Measurements from ENCODE around the gene RFK. TPM values are rescaled to one million over a fixed set of nuclear protein-coding genes. Genes with fewer than 3 reads are reported as not detected.

Gene RFK
- polyA plus RNA-seq, 1 donor from 2014 or later, result 131 TPM

- TF ChIP-seq REST (IDR thresholded peaks at IDR 0.05; ENCODE audit: borderline replicate concordance) (no peak), MXI1 (conservative IDR thresholded peaks at IDR 0.05; ENCODE audit: poor library complexity, severe bottlenecking) (no peak), POLR2AphosphoS5 (IDR thresholded peaks at IDR 0.05) (no peak), TAF1 (IDR thresholded peaks at IDR 0.05; ENCODE audit: low read depth) (no peak), EP300 (conservative IDR thresholded peaks at IDR 0.05; ENCODE audit: poor library complexity, severe bottlenecking) (no peak), RAD21 (conservative IDR thresholded peaks at IDR 0.05) (no peak), SMC3 (conservative IDR thresholded peaks at IDR 0.05; ENCODE audit: poor library complexity) (no peak), EZH2 (IDR thresholded peaks at IDR 0.05; ENCODE audit: borderline replicate concordance, insufficient read depth, low read length, poor library complexity, severe bottlenecking) (no peak)
- TF ChIP-seq, protein P1, sequence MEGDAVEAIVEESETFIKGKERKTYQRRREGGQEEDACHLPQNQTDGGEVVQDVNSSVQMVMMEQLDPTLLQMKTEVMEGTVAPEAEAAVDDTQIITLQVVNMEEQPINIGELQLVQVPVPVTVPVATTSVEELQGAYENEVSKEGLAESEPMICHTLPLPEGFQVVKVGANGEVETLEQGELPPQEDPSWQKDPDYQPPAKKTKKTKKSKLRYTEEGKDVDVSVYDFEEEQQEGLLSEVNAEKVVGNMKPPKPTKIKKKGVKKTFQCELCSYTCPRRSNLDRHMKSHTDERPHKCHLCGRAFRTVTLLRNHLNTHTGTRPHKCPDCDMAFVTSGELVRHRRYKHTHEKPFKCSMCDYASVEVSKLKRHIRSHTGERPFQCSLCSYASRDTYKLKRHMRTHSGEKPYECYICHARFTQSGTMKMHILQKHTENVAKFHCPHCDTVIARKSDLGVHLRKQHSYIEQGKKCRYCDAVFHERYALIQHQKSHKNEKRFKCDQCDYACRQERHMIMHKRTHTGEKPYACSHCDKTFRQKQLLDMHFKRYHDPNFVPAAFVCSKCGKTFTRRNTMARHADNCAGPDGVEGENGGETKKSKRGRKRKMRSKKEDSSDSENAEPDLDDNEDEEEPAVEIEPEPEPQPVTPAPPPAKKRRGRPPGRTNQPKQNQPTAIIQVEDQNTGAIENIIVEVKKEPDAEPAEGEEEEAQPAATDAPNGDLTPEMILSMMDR (IDR thresholded peaks at IDR 0.05; ENCODE audit: poor library complexity, severe bottlenecking), result no peak
- H3K9ac ChIP-seq (ENCODE audit: low read length), result no peak overlapping the region
- H3K4me2 ChIP-seq (ENCODE audit: low read length), result no peak overlapping the region
- H3K27ac ChIP-seq (ENCODE audit: low read length), result no peak overlapping the region
- no peaks in the 10 kb centered on the region for H3K79me2 ChIP-seq (replicated peaks; ENCODE audit: insufficient read depth, low read length)
- no peak overlapping the region for H3K4me3 ChIP-seq (ENCODE audit: low read length)
- no peaks in the 10 kb centered on the region for H3K9me3 ChIP-seq (ENCODE audit: low read length)
- H3K9me2 ChIP-seq (ENCODE audit: insufficient read depth, low read length), result no peaks in the 10 kb centered on the region
- no peak overlapping the region for H2AFZ ChIP-seq (ENCODE audit: low read depth, low read length)
- H3F3A ChIP-seq (ENCODE audit: insufficient read depth, low read length, poor library complexity, severe bottlenecking), result no peaks in the 10 kb centered on the region
- H3K36me3 ChIP-seq (ENCODE audit: insufficient read depth, low read length), result no peaks in the 10 kb centered on the region
- no peaks in the 10 kb centered on the region for H3K27me3 ChIP-seq (ENCODE audit: insufficient read depth, low read depth, low read length)
- no peaks in the 10 kb centered on the region for H4K20me1 ChIP-seq (ENCODE audit: insufficient read depth)
These were observed 39.2 kb upstream of the RFK start for GRCh38 chr9:76433406-76433805.

- Histone ChIP-seq H3K36me3 (ENCODE audit: insufficient read depth, low read length) (no peaks in the 10 kb centered on the region), H3K27ac (ENCODE audit: low read length) (no peak overlapping the region), H3K9me2 (ENCODE audit: insufficient read depth, low read length) (no peaks in the 10 kb centered on the region), H3K9ac (ENCODE audit: low read length) (no peak overlapping the region), H3K9me3 (ENCODE audit: low read length) (no peaks in the 10 kb centered on the region), H2AFZ (ENCODE audit: low read depth, low read length) (no peak overlapping the region), H3K4me3 (ENCODE audit: low read length) (no peak overlapping the region), H3K79me2 (replicated peaks; ENCODE audit: insufficient read depth, low read length) (no peaks in the 10 kb centered on the region), H4K20me1 (ENCODE audit: insufficient read depth) (no peaks in the 10 kb centered on the region), H3F3A (ENCODE audit: insufficient read depth, low read length, poor library complexity, severe bottlenecking) (no peaks in the 10 kb centered on the region), H3K27me3 (ENCODE audit: insufficient read depth, low read depth, low read length) (no peaks in the 10 kb centered on the region), H3K4me2 (ENCODE audit: low read length) (no peak overlapping the region)
- TF ChIP-seq POLR2AphosphoS5 (IDR thresholded peaks at IDR 0.05) (no peak), RAD21 (conservative IDR thresholded peaks at IDR 0.05) (no peak), EP300 (conservative IDR thresholded peaks at IDR 0.05; ENCODE audit: poor library complexity, severe bottlenecking) (no peak), EZH2 (IDR thresholded peaks at IDR 0.05; ENCODE audit: borderline replicate concordance, insufficient read depth, low read length, poor library complexity, severe bottlenecking) (no peak), REST (IDR thresholded peaks at IDR 0.05; ENCODE audit: borderline replicate concordance) (no peak), SMC3 (conservative IDR thresholded peaks at IDR 0.05; ENCODE audit: poor library complexity) (no peak), TAF1 (IDR thresholded peaks at IDR 0.05; ENCODE audit: low read depth) (no peak), MXI1 (conservative IDR thresholded peaks at IDR 0.05; ENCODE audit: poor library complexity, severe bottlenecking) (no peak)
- TF ChIP-seq, protein P1 (IDR thresholded peaks at IDR 0.05; ENCODE audit: poor library complexity, severe bottlenecking), result no peak
These were observed 37.4 kb upstream of the RFK start for GRCh38 chr9:76431601-76432000.
